SHP77 treated with DMSO at 0.1 percent for 48 hours (cell line): ENCODE measurements around the gene C3orf20.
A peak's percentile ranks its signal among the peaks of the same experiment; 100 is the strongest.

Experiments used
- DNase-seq: peaks from one replicate; lab custom pipeline; 2025; lab: John Stamatoyannopoulos, UW

The C3orf20 gene

GRCh38 chr3:14674841-14675240, at the start of gene C3orf20:
Gene C3orf20 (plus strand): TSS chr3:14675141. CDS start chr3:14682714, 7,573 bp downstream.
- DNase-seq, result no peak

GRCh38 chr3:14625443-14625842, 49.5 kb upstream of the C3orf20 start:
- DNase-seq, result no peak

- no peak for DNase-seq
Observed at GRCh38 chr3:14627815-14628214, 47.1 kb upstream of the C3orf20 start.

GRCh38 chr3:14628406-14628805, 46.5 kb upstream of the C3orf20 start:
- no peak for DNase-seq

- no peak for DNase-seq
Observed at GRCh38 chr3:14630404-14631100, 44.4 kb upstream of the C3orf20 start.

- no peak for DNase-seq
Observed at GRCh38 chr3:14631101-14631497, 43.8 kb upstream of the C3orf20 start.

GRCh38 chr3:14631687-14632441, 43.1 kb upstream of the C3orf20 start:
- DNase-seq, result no peak

- DNase-seq, result no peak
Observed at GRCh38 chr3:14632442-14632930, 42.5 kb upstream of the C3orf20 start.

GRCh38 chr3:14633417-14633816, 41.5 kb upstream of the C3orf20 start:
- no peak for DNase-seq

- DNase-seq, result peak; percentile 11
Observed at GRCh38 chr3:14633819-14634424, 41.0 kb upstream of the C3orf20 start.

- DNase-seq, result no peak
Observed at GRCh38 chr3:14634763-14635400, 40.1 kb upstream of the C3orf20 start.

GRCh38 chr3:14636496-14637087, 38.3 kb upstream of the C3orf20 start:
- DNase-seq, result no peak

- DNase-seq, result no peak
Observed at GRCh38 chr3:14640157-14640562, 34.8 kb upstream of the C3orf20 start.

GRCh38 chr3:14640734-14641133, 34.2 kb upstream of the C3orf20 start:
- no peak for DNase-seq

- DNase-seq, result no peak
Observed at GRCh38 chr3:14641346-14641745, 33.6 kb upstream of the C3orf20 start.

- DNase-seq, result no peak
Observed at GRCh38 chr3:14645453-14645852, 29.5 kb upstream of the C3orf20 start.

GRCh38 chr3:14646131-14646573, 28.8 kb upstream of the C3orf20 start:
- DNase-seq, result no peak

- no peak for DNase-seq
Observed at GRCh38 chr3:14646589-14647413, 28.1 kb upstream of the C3orf20 start.

- DNase-seq, result no peak
Observed at GRCh38 chr3:14647976-14648955, 26.7 kb upstream of the C3orf20 start.

- no peak for DNase-seq
Observed at GRCh38 chr3:14649466-14649865, 25.5 kb upstream of the C3orf20 start.
